IMR-90 (cell line): Measurements from ENCODE around the gene CYP21A2. TPM values are rescaled to one million over a fixed set of nuclear protein-coding genes. Genes with fewer than 3 reads are reported as not detected.
A peak's percentile ranks its signal among the peaks of the same experiment; 100 is the strongest.
"Not testable (repeated sequence)": the region's sequence is repeated elsewhere in the genome, so short reads cannot be mapped to it uniquely, and the experiment has no call there.

Experiments
- ATAC-seq: fragments of 200-7000 bp; cut with Tn5 transposase; 2 replicates; pipeline ENCODE4 v1.9.1; 2020; ENCODE audit warnings: low read depth, mild to moderate bottlenecking, moderate library complexity
- BruUV-seq: library from RNA; stranded (reverse); fragments of 400-500 nt; replicated peaks from 2 replicates; lab custom pipeline; 2021; lab: Mats Ljungman, UMichigan
- CTCF ChIA-PET: fragments of 300-600 bp; formaldehyde crosslinking; extraction: SDS; loops from one replicate; lab custom pipeline; 2021; ENCODE audit warnings: antibody characterized with exemption; lab: Yijun Ruan, JAX
- POLR2A ChIA-PET: fragments of 300-600 bp; sonication (Branson Sonifier 250); formaldehyde crosslinking; loops from one replicate; lab custom pipeline; 2022; ENCODE audit warnings: antibody characterized with exemption; ENCODE audit not compliant: unreplicated experiment; lab: Charles Lee
- DNase-seq: peaks from one replicate; pipeline ENCODE4 v3.0.0; 2013
- H2AFZ ChIP-seq: replicated peaks from 2 replicates; pipeline ENCODE3; 2013; ENCODE audit warnings: low read length, mild to moderate bottlenecking; ENCODE audit not compliant: poor library complexity
- H2AK5ac ChIP-seq: 2 replicates; pipeline ENCODE4 v1.6.1; 2013; ENCODE audit warnings: low read depth, low read length, inconsistent platforms
- H2AK9ac ChIP-seq: replicated peaks from 2 replicates; pipeline ENCODE3; 2013; ENCODE audit warnings: mild to moderate bottlenecking, low read depth, low read length, moderate library complexity; ENCODE audit not compliant: poor library complexity
- H2BK120ac ChIP-seq: 2 replicates; pipeline ENCODE4 v1.6.1; 2013; ENCODE audit warnings: low read depth, low read length, inconsistent platforms
- H2BK15ac ChIP-seq: 3 replicates; pipeline ENCODE4 v1.6.1; 2013; ENCODE audit warnings: low read depth, low read length, inconsistent platforms
- H2BK20ac ChIP-seq: 2 replicates; pipeline ENCODE4 v1.6.1; 2013; ENCODE audit warnings: low read depth, mild to moderate bottlenecking, inconsistent platforms, low read length, moderate library complexity
- H2BK5ac ChIP-seq: 2 replicates; pipeline ENCODE4 v1.6.1; 2013; ENCODE audit warnings: mild to moderate bottlenecking, low read depth, low read length, inconsistent platforms; ENCODE audit not compliant: poor library complexity, severe bottlenecking
- H3K14ac ChIP-seq: replicated peaks from 2 replicates; pipeline ENCODE4 v1.6.1; 2013; ENCODE audit warnings: low read depth, low read length, inconsistent platforms
- H3K18ac ChIP-seq: 2 replicates; pipeline ENCODE4 v1.6.1; 2013; ENCODE audit warnings: low read depth, low read length, control low read depth
- H3K23ac ChIP-seq: 2 replicates; pipeline ENCODE4 v1.6.1; 2013; ENCODE audit warnings: low read depth, low read length, inconsistent platforms
- H3K27ac ChIP-seq: 2 replicates; pipeline ENCODE4 v1.5.1; 2013; ENCODE audit warnings: mild to moderate bottlenecking, control low read depth, low read length; ENCODE audit not compliant: insufficient read depth
- H3K27me3 ChIP-seq: 2 replicates; pipeline ENCODE4 v1.6.1; 2013; ENCODE audit warnings: low read length; ENCODE audit not compliant: control insufficient read depth, insufficient read depth
- H3K36me3 ChIP-seq: 2 replicates; pipeline ENCODE4 v1.6.1; 2013; ENCODE audit warnings: low read length, mixed read lengths; ENCODE audit not compliant: control insufficient read depth, insufficient read depth
- H3K4ac ChIP-seq: 2 replicates; pipeline ENCODE4 v1.6.1; 2013; ENCODE audit warnings: low read depth, low read length, inconsistent platforms
- H3K4me1 ChIP-seq: 2 replicates; pipeline ENCODE4 v1.6.1; 2013; ENCODE audit warnings: low read length, mixed read lengths; ENCODE audit not compliant: control insufficient read depth, insufficient read depth
- H3K4me2 ChIP-seq: 2 replicates; pipeline ENCODE4 v1.6.1; 2013; ENCODE audit warnings: low read depth, mild to moderate bottlenecking, control low read depth, low read length, moderate library complexity
- H3K4me3 ChIP-seq: 2 replicates; pipeline ENCODE4 v1.5.1; 2013; ENCODE audit warnings: low read depth, mild to moderate bottlenecking, control low read depth, low read length, moderate library complexity; ENCODE audit not compliant: insufficient read depth
- H3K56ac ChIP-seq: 2 replicates; pipeline ENCODE4 v1.6.1; 2013; ENCODE audit warnings: low read length, inconsistent platforms; ENCODE audit not compliant: insufficient read depth; ENCODE audit errors: extremely low read depth
- H3K79me1 ChIP-seq, 2 experiments: 2 replicates each; pipeline ENCODE4 v1.6.1; 2013; ENCODE audit warnings: low read length in 2 of 2, inconsistent platforms in 1 of 2, low read depth in 1 of 2
- H3K9ac ChIP-seq: 2 replicates; pipeline ENCODE4 v1.6.1; 2013; ENCODE audit warnings: low read depth, low read length, control low read depth
- H3K9me1 ChIP-seq: 2 replicates; pipeline ENCODE4 v1.6.1; 2013; ENCODE audit warnings: low read length, inconsistent platforms; ENCODE audit not compliant: insufficient read depth
- H3K9me3 ChIP-seq: 2 replicates; pipeline ENCODE4 v1.6.1; 2013; ENCODE audit warnings: low read length; ENCODE audit not compliant: control insufficient read depth, insufficient read depth
- H4K20me1 ChIP-seq: 2 replicates; pipeline ENCODE4 v1.6.1; 2013; ENCODE audit warnings: low read length, inconsistent platforms; ENCODE audit not compliant: insufficient read depth
- H4K5ac ChIP-seq: 2 replicates; pipeline ENCODE4 v1.6.1; 2013; ENCODE audit warnings: mild to moderate bottlenecking, low read depth, low read length, control low read depth
- H4K8ac ChIP-seq, 2 experiments: 2 replicates each; pipeline ENCODE4 v1.6.1; 2013; ENCODE audit warnings: low read depth in 2 of 2, low read length in 2 of 2, control low read depth in 1 of 2, inconsistent platforms in 1 of 2
- H4K91ac ChIP-seq: 2 replicates; pipeline ENCODE4 v1.6.1; 2013; ENCODE audit warnings: low read depth, low read length, inconsistent platforms; ENCODE audit not compliant: insufficient read depth
- WGBS, 2 experiments: methylation state at CpG; one replicate each; pipeline versions ENCODE4 v1.1.5 to v1.1.7; 2013; ENCODE audit warnings: missing lambda C conversion rate in 2 of 2; ENCODE audit not compliant: insufficient read length in 1 of 2; ENCODE audit errors: extremely low coverage in 2 of 2; 5-methylcytosine and 5-hydroxymethylcytosine counted together
- dilution Hi-C: fragments of 300-500 bp; cut with HindIII; formaldehyde crosslinking; loops from one replicate; pipeline ENCODE4 v1.14.3; 2018; ENCODE audit warnings: low sequenced_read_pairs; ENCODE audit not compliant: unreplicated experiment
- in situ Hi-C: fragments of 300-500 bp; cut with MboI; formaldehyde crosslinking; loops from 3 replicates; pipeline ENCODE4 v1.14.3; 2019; ENCODE audit warnings: low sequenced_read_pairs, inconsistent platforms, mixed read lengths
- intact Hi-C: fragments of 100-400 bp; cut with micrococcal nuclease; formaldehyde crosslinking; loops from 2 replicates; pipeline ENCODE4 v1.10.0; 2022
- polyA plus RNA-seq, 3 experiments: library from polyadenylated mRNA; depleted of rRNA; stranded (reverse); fragments of >200 nt; gene quantifications; 2 replicates each; pipeline ENCODE4 v1.2.3, GENCODE V29; 2012; ENCODE audit warnings: low replicate concordance in 1 of 3
- total RNA-seq: library from RNA; depleted of rRNA; stranded (reverse); fragments of >200 nt; gene quantifications from 2 replicates; pipeline ENCODE4 v1.2.3, GENCODE V29; 2012

Gene CYP21A2
- total and polyA plus RNA-seq, 2 of the 4 experiments (the other 2 are of a cell fraction), result 0.03 TPM; not detected in 1

DNA sequence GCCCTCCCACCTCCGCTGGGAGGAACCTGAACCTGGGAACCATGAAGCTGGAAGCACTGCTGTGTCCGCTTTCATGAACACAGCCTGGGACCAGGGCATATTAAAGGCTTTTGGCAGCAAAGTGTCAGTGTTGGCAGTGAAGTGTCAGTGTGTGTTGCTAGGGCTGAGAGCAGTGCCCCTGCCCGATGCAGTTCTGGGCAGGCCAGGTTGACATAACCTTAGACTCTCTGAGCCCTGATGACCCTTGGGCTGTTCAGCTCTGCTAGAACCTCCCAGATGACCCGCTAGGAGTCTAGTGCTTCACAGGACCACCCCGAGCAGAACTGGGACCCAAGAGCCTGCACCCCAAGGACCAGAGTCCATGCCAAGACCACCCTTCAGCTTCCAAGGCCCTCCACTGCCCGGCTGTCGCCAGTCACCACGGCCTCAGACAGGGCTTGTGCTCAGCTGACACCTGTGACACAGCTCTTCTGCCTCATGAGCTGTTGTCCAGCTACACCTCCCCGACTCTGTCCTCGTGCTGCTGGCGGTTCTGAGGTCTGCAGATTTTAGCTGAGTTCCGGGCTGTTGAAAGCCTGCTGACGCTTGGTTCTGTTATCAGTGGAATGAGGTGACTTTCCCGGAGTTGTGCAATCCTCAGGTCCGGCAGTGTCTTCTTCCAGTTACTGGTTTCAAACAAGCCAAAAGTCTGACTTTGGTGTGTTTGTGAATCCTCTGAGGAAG lies 35.5 kb upstream of the CYP21A2 start:
- peak; percentile 81 for ATAC-seq
- CTCF ChIA-PET, H3K79me1 ChIP-seq, H2AK9ac ChIP-seq, H3K36me3 ChIP-seq, H2AK5ac ChIP-seq, dilution Hi-C loops, H2BK120ac ChIP-seq, H3K23ac ChIP-seq, H3K27me3 ChIP-seq, H3K9me3 ChIP-seq, POLR2A ChIA-PET, DNase-seq, intact Hi-C loops, H4K5ac ChIP-seq, H3K9ac ChIP-seq, H3K4me1 ChIP-seq, H2BK15ac ChIP-seq, in situ Hi-C loops, H3K14ac ChIP-seq, H3K56ac ChIP-seq, H2AFZ ChIP-seq, H2BK20ac ChIP-seq, H3K4me3 ChIP-seq, H3K27ac ChIP-seq, H3K4me2 ChIP-seq, H4K8ac ChIP-seq, H3K9me1 ChIP-seq, H3K18ac ChIP-seq, H4K91ac ChIP-seq, H2BK5ac ChIP-seq, H4K20me1 ChIP-seq, BruUV-seq, H3K4ac ChIP-seq: not testable (repeated sequence)
- WGBS, 2 experiments, result no CpG with 5 or more reads among the region's 15 CpGs

DNA sequence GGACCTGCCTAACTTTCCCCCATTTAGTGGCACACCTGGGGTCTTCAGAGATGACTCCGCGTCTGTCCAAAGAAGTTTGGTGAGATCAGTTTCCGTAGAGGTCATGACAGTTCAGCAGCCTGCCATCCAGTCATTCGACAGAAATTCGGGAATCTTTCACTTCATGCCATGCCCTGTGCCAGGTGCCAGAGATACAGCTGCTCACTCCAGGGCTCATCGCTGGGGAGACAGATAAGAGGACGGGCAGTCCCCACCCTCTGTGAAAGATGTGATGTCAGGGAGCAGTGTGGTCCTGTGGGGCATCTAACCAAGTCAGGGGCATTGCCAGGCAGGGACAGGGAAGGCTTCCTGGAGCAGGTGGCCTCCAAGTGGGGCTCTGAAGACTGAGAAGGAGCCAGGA lies 34.9 kb upstream of the CYP21A2 start:
- H2AK5ac ChIP-seq, H3K36me3 ChIP-seq, CTCF ChIA-PET, H3K9me3 ChIP-seq, H3K9ac ChIP-seq, H3K9me1 ChIP-seq, H3K27me3 ChIP-seq, H2BK20ac ChIP-seq, H3K4ac ChIP-seq, H2AK9ac ChIP-seq, H4K91ac ChIP-seq, H3K23ac ChIP-seq, H2BK15ac ChIP-seq, H3K79me1 ChIP-seq, H2BK120ac ChIP-seq, H3K4me3 ChIP-seq, H2AFZ ChIP-seq, H3K14ac ChIP-seq, H3K4me1 ChIP-seq, in situ Hi-C loops, dilution Hi-C loops, H2BK5ac ChIP-seq, intact Hi-C loops, H3K27ac ChIP-seq, H3K56ac ChIP-seq, H3K4me2 ChIP-seq, H4K5ac ChIP-seq, POLR2A ChIA-PET, H4K8ac ChIP-seq, H3K18ac ChIP-seq, DNase-seq, BruUV-seq, H4K20me1 ChIP-seq: not testable (repeated sequence)
- peak; percentile 6; the same call in 1 of the 2 replicates for ATAC-seq
- no CpG with 5 or more reads among the region's 7 CpGs for WGBS, 2 experiments
